Measurements from ENCODE around the gene ALOX15B.

GRCh38 chr17:8089728-8090127 lies 50.9 kb downstream of the ALOX15B start:
- TF ChIP-seq SP1 (IDR thresholded peaks at IDR 0.05): no peak
- no peak for TF ChIP-seq TARDBP (IDR thresholded peaks at IDR 0.05)
- no peak for TF ChIP-seq NFRKB (IDR thresholded peaks at IDR 0.05)
- TF ChIP-seq FOXM1 (IDR thresholded peaks at IDR 0.05; ENCODE audit: borderline replicate concordance): no peak
- no peak for TF ChIP-seq SUZ12 (IDR thresholded peaks at IDR 0.05)
- no peak for TF ChIP-seq FOXK2 (IDR thresholded peaks at IDR 0.05)
- no peak for TF ChIP-seq L3MBTL2 (conservative IDR thresholded peaks at IDR 0.05)
- no peak for TF ChIP-seq BHLHE40 (IDR thresholded peaks at IDR 0.05; ENCODE audit: borderline replicate concordance)
